Femur (tissue), 1 donor: ENCODE data around the gene LHX2.
"Not testable (repeated sequence)": the region's sequence is repeated elsewhere in the genome, so short reads cannot be mapped to it uniquely, and the experiment has no call there.

Experiments
- DNase-seq: peaks from one replicate; pipeline ENCODE4 v3.0.0-alpha.2; 2017

Gene LHX2, protein sequence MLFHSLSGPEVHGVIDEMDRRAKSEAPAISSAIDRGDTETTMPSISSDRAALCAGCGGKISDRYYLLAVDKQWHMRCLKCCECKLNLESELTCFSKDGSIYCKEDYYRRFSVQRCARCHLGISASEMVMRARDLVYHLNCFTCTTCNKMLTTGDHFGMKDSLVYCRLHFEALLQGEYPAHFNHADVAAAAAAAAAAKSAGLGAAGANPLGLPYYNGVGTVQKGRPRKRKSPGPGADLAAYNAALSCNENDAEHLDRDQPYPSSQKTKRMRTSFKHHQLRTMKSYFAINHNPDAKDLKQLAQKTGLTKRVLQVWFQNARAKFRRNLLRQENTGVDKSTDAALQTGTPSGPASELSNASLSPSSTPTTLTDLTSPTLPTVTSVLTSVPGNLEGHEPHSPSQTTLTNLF

GRCh38 chr9:124011460-124012301 is at the start of gene LHX2:
Gene LHX2 (plus strand): TSS chr9:124011768. CDS start chr9:124012349, 581 bp downstream.
- peak; percentile 88 for DNase-seq

- no peak for DNase-seq
Observed at GRCh38 chr9:123964761-123965160, 46.8 kb upstream of the LHX2 start.

GRCh38 chr9:123965801-123966686 is 45.5 kb upstream of the LHX2 start:
- no peak for DNase-seq

DNA sequence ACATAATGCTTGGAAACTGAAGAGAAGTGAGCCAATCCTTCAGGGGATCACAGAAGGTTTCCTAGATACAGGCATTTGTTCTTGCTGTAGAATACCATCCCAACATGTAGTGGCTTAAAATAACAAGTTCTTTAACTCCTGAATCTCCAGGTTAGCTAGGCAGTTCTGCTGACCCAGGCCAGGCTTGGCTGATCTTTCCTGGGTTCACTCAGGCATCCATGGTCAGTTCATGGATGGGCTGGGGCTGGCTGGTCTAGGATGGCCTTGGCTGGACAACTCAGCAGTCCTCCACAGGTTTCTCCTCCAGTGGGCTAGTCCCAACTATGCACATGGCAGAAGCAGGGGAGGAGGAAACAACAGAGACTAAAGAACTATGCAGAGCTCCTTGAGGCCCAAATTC is 44.2 kb upstream of the LHX2 start:
- DNase-seq, result no peak

DNA sequence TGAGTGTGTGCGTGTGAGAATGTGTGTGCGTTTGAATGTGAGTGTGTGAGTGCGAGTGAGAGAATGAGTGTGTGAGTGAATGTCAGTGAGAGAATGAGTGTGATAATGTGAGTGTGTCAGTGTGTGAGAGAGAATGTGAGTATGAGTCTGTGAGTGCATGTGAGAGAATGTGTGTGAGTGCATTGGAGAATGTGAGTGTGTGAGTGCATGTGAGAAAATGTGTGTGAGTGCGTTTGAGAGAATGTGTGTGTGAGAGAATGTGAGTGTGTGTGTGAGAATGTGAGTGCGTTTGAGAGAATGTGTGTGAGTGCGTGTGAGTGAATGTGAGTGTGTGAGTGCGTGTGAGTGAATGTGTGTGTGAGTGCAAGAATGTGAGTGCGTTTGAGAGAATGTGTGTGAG is 39.0 kb upstream of the LHX2 start:
- no peak for DNase-seq

DNA sequence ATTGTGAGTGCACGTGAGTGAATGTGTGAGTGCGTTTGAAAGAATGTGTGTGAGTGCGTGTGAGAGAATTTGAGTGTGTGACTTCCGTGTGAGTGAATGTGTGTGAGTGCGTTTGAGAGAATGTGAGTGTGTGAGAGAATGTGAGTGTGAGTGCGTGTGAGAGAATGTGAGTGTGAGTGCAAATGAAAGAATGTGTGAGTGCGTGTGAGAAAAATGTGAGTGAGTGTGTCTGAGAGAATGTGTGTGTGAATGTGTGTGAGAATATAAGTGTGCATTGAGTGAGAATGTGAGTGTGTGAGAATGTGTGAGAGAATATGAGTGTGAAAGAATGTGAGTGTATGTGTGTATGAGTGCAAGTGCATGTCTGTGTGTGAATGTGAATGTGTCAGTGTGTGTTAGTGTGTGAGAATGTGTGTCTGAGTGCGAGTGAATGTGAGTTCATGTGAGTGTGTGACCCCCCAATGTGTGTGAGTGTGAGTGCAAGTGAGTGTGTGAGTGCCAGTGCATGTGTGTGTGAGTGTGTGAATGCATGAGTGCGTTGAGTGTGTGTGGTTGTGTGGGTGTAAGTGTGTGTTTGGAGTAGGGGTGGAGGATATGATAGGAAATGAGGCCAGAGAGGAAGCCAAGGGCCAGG is 37.9 kb upstream of the LHX2 start:
- no peak for DNase-seq

DNA sequence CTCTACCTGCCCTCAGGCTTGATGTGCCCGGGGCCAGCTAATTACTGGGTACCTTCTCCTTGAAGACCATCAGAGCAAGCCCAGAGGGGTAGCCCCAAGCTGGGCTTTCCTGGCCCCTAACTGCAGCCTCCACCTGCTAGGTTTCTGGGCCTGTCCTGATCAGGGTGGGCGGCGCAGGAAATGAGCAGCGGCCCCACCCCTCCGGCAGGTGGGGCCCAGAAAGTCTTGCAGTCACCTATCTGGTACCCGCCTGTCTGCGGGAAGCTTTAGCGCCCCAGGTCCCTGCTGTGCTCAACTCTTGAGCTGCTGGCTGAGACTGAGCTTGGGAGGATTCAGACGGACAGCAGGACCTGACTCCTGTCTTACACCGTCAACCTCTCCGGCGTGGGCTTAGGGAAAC is 37.1 kb upstream of the LHX2 start:
- DNase-seq, result no peak

GRCh38 chr9:123975871-123976270 is 35.7 kb upstream of the LHX2 start:
- DNase-seq, result no peak

- DNase-seq, result not testable (repeated sequence)
Observed at GRCh38 chr9:123976579-123976978, 35.0 kb upstream of the LHX2 start.

GRCh38 chr9:123978981-123979380 is 32.6 kb upstream of the LHX2 start:
- no peak for DNase-seq

DNA sequence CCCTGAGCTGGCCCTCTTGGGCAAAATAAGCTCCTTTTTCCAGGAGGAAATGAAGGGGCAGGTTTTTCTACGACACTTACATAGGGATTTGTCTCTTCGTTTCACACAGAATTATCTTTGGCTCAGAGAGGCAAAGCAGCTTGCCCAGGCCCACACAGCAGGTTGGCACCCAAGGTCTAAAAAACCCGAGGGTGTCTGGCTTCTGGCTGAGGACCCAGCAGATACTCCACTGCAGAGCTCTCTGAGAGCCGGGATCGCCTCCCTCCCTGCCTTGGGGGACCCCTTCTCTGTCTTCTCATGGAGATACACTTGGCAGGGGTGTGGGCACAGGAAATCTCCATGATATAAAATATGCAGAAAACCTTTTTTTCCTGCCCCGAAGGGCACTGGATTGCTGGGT is 29.0 kb upstream of the LHX2 start:
- DNase-seq, result no peak

GRCh38 chr9:123983047-123983446 is 28.5 kb upstream of the LHX2 start:
- no peak for DNase-seq

DNA sequence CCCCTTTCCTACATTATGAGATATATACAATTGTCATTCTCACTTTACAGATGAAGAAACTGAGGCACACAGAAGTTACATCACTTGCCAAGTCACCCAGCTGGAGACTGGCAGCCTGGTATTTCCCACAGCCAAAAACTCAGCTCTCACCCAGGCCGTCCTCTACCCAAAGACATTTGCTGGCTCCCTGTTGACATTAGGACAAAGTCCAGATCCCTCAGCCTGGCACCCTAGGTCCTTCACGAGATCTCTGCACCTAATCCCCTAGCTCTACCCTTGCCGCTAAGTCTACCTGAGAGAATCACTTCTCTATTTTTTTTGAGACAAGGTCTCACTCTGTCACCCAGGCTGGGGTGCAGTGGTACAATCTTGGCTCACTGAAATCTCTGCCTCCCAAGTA is 26.8 kb upstream of the LHX2 start:
- DNase-seq, result no peak

- no peak for DNase-seq
Observed at GRCh38 chr9:123985869-123986268, 25.7 kb upstream of the LHX2 start.

DNA sequence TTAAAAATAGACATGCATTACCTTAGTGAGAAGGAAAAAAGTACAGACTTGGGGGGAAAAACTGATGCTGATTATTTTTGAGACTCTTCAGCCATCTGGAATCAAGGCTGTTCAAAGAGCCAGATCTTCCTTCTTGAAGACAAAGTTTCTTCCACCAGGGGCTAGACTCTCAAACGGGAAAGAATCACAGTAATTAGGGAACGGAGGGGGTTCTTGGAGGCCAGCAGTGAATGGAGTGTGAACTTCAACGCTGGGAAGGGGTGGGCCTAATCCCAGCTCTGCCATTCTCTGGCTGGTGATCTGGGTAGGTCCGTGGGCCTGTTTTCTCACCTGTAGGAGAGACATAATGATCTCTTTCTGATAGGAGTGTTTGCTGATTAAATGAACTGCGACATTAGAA is 21.1 kb upstream of the LHX2 start:
- DNase-seq, result no peak

- not testable (repeated sequence) for DNase-seq
Observed at GRCh38 chr9:123992679-123993078, 18.9 kb upstream of the LHX2 start.

GRCh38 chr9:123996731-123997421 is 14.7 kb upstream of the LHX2 start:
- no peak for DNase-seq

DNA sequence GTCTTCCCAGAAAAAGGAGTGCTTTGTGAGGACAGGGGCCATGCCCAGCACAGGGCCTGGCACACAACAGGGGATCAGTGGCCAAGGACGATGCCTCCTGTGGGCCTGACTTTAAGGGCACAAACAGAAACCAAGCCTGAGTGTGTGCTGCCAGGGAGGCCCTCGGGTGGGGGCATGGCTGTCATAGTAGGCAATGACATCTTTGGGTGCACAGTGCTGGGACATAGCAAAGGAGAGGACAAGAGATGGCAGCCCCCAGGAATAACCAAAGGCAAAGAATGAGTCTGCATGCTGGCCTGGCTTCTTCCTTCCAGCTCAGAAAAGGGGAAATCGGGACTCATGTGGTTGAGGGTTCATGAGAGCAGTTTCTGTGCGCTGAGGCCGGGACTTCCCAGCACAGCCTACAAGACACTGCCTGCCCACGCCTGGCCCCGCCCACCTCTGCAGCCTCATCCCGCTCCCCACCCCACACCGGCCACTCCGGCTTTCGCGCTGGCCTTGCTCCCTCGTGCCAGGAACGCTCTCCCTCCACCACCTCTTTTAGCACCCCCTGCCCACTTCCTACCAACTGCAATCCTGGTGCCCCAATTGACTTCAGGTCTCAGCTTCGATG is 13.8 kb upstream of the LHX2 start:
- peak; percentile 58 for DNase-seq

- no peak for DNase-seq
Observed at GRCh38 chr9:123998278-123998925, 13.2 kb upstream of the LHX2 start.

DNA sequence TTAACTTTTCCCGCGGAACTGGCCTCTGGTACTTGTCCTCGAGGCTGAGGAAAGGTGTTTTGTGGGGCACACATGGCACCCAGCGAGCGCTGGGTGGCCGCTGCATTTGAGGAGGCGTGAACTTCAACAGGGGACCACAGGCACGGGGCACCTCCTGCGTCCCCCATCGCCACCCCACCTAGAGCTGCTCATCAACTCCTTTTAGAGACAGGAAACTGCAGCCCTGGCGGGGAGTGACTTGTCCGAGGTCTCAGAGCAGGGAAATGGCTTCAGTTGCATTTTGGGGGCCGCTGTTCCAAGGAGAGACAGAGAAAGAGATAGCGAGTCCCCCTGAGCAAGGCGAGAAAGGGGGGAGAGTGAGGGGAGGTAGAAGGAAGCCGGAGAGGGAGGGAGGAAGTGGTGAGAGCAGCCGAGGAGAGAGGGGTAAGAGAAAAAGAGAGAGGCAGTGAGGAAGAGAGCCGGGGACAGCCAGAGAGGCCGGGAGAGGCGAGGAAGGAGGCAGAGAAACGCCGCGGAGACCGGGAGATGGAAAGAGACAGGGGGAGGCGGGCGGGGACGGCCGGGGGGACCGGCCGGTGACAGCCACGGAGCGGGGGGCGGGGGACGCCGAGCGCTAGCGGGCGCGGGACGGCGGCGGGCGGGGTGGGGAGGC is 12.5 kb upstream of the LHX2 start:
- no peak for DNase-seq
